Loucy (cell line): ENCODE measurements around the gene GRID1.

Source experiments
- CTCF ChIP-seq: fragments of 200-600 bp; sonication (generic); conservative IDR thresholded peaks from 2 replicates; pipeline ENCODE4 v1.5.1; 2014; ENCODE audit warnings: mild to moderate bottlenecking, antibody characterized with exemption, low read length
- EZH2phosphoT487 ChIP-seq: fragments of 200-600 bp; IDR thresholded peaks from 2 replicates; pipeline ENCODE4 v1.6.1; 2018; ENCODE audit warnings: antibody characterized with exemption, mild to moderate bottlenecking, moderate library complexity, borderline replicate concordance

GRCh38 chr10:85925201-85925750 lies 441.3 kb downstream of the GRID1 start:
- TF ChIP-seq CTCF: no peak
- no peak for TF ChIP-seq EZH2phosphoT487
